B cell (primary cell): ENCODE results near the gene CCR4.

Experiments
- CTCF ChIP-seq: fragments of 200-600 bp; IDR thresholded peaks from one replicate; pipeline ENCODE4 v1.8.0; 2022; ENCODE audit warnings: antibody characterized with exemption, mild to moderate bottlenecking
- EZH2 ChIP-seq: IDR thresholded peaks from 2 replicates; pipeline ENCODE4 v1.6.1; 2012; ENCODE audit warnings: borderline replicate concordance, low read depth, mild to moderate bottlenecking, moderate library complexity, low read length; ENCODE audit not compliant: insufficient read depth, poor library complexity, severe bottlenecking

- TF ChIP-seq CTCF: no peak
- no peak for TF ChIP-seq EZH2
These were observed 6.3 kb upstream of the CCR4 start for GRCh38 chr3:32945136-32945535.
